Measurements from ENCODE around the gene ARFGAP3. TPM values are rescaled to one million over a fixed set of nuclear protein-coding genes. Genes with fewer than 3 reads are reported as not detected.

Gene ARFGAP3
- total RNA-seq, 1 experiment from 2014 or later, result 27.0 TPM

- no peak for DNase-seq (ENCODE audit: low read depth, low spot score)
- Histone ChIP-seq H3K27ac (ENCODE audit: low read length) (no peak overlapping the region), H3K4me3 (ENCODE audit: low read depth in 2 of 2, low read length in 2 of 2) (no peak overlapping the region), H3K4me1 (ENCODE audit: control insufficient read depth, insufficient read depth, low read length) (no peaks in the 10 kb centered on the region), H3K9me3 (ENCODE audit: control insufficient read depth, insufficient read depth, low read depth, low read length) (no peaks in the 10 kb centered on the region), H3K36me3 (ENCODE audit: control insufficient read depth, insufficient read depth, low read length) (no peaks in the 10 kb centered on the region), H3K27me3 (ENCODE audit: control insufficient read depth, insufficient read depth, low read length) (no peaks in the 10 kb centered on the region)
- CTCF ChIA-PET, result no interaction called here
- in situ Hi-C loops (cut with HindIII; ENCODE audit: low pct_unique_long_range_greater_than_20kb, low sequenced_read_pairs) (no loop called here), intact Hi-C loops (cut with micrococcal nuclease; ENCODE audit: unreplicated experiment) (no loop called here)
- BruUV-seq (replicated peaks), result no TSS peak
- no peak for ATAC-seq
- POLR2A ChIA-PET, result no interaction called here
- TF ChIP-seq CTCF (IDR thresholded peaks at IDR 0.05), result no peak
- TF ChIP-seq TCF7L2 (IDR thresholded peaks at IDR 0.05; ENCODE audit: low read depth, low read length), result no peak
- no peak for TF ChIP-seq REST (IDR thresholded peaks at IDR 0.05; ENCODE audit: insufficient read depth in 1 of 2, low read depth in 2 of 2, low read length in 1 of 2)
- TF ChIP-seq SIN3A (IDR thresholded peaks at IDR 0.05; ENCODE audit: borderline replicate concordance, insufficient read depth, low read depth, low read length), result no peak
- no peak for TF ChIP-seq POLR2AphosphoS5 (IDR thresholded peaks at IDR 0.05; ENCODE audit: low read depth, low read length)
Measured at GRCh38 chr22:42799061-42799460, 58.0 kb downstream of the ARFGAP3 start.

- DNase-seq (ENCODE audit: low read depth, low spot score), result no peak
- no peak overlapping the region for H3K27ac ChIP-seq (ENCODE audit: low read length)
- BruUV-seq (replicated peaks), result TSS peak; percentile 77
- H3K27me3 ChIP-seq (ENCODE audit: control insufficient read depth, insufficient read depth, low read length), result no peaks in the 10 kb centered on the region
- no peak overlapping the region for H3K4me3 ChIP-seq (ENCODE audit: low read depth in 2 of 2, low read length in 2 of 2)
- in situ Hi-C loops (cut with HindIII; ENCODE audit: low pct_unique_long_range_greater_than_20kb, low sequenced_read_pairs) (no loop called here), intact Hi-C loops (cut with micrococcal nuclease; ENCODE audit: unreplicated experiment) (no loop called here)
- ATAC-seq, result no peak
- no peaks in the 10 kb centered on the region for H3K9me3 ChIP-seq (ENCODE audit: control insufficient read depth, insufficient read depth, low read depth, low read length)
- TF ChIP-seq SIN3A (IDR thresholded peaks at IDR 0.05; ENCODE audit: borderline replicate concordance, insufficient read depth, low read depth, low read length) (no peak), CTCF (IDR thresholded peaks at IDR 0.05) (no peak), TCF7L2 (IDR thresholded peaks at IDR 0.05; ENCODE audit: low read depth, low read length) (no peak), REST (IDR thresholded peaks at IDR 0.05; ENCODE audit: insufficient read depth in 1 of 2, low read depth in 2 of 2, low read length in 1 of 2) (no peak), POLR2AphosphoS5 (IDR thresholded peaks at IDR 0.05; ENCODE audit: low read depth, low read length) (no peak)
- H3K36me3 ChIP-seq (ENCODE audit: control insufficient read depth, insufficient read depth, low read length), result no peaks in the 10 kb centered on the region
- POLR2A ChIA-PET, result no interaction called here
- H3K4me1 ChIP-seq (ENCODE audit: control insufficient read depth, insufficient read depth, low read length), result no peaks in the 10 kb centered on the region
- CTCF ChIA-PET, result no interaction called here
Measured at GRCh38 chr22:42797011-42797410, 60.1 kb downstream of the ARFGAP3 start.
